ENCODE measurements around the gene PCNX1. TPM values are rescaled to one million over a fixed set of nuclear protein-coding genes. Genes with fewer than 3 reads are reported as not detected.

The PCNX1 gene
- total and polyA plus RNA-seq, 2 of the 4 experiments (the other 2 are of a cell fraction): 15.0 to 43.7 TPM

- CTCF ChIA-PET: no interaction called here
- H2BK120ac ChIP-seq (ENCODE audit: low read depth, low read length): no peak overlapping the region
- peaks cover 2% of the 10 kb centered on the region; the same call in 1 of the 2 replicates for H3K4me1 ChIP-seq (ENCODE audit: control insufficient read depth, insufficient read depth, low read length)
- no peak overlapping the region for H2BK5ac ChIP-seq (ENCODE audit: low read depth, low read length, poor library complexity, severe bottlenecking)
- no peak overlapping the region for H3K23ac ChIP-seq (ENCODE audit: low read depth, low read length)
- peaks cover 14% of the 10 kb centered on the region; the same call in 1 of the 2 replicates for H4K20me1 ChIP-seq (ENCODE audit: insufficient read depth, low read length)
- H3K79me1 ChIP-seq (ENCODE audit: low read depth in 1 of 2, low read length in 2 of 2): peaks cover 4 to 25% of the 10 kb centered on the region in 2 experiments; a peak in 3 of 4 replicates
- H2BK20ac ChIP-seq (ENCODE audit: low read depth, low read length): no peak overlapping the region
- no peaks in the 10 kb centered on the region for H3K27me3 ChIP-seq (ENCODE audit: control insufficient read depth, insufficient read depth, low read length)
- no peak overlapping the region for H4K8ac ChIP-seq (ENCODE audit: low read depth in 2 of 2, low read length in 2 of 2)
- no peak overlapping the region for H2AK9ac ChIP-seq (replicated peaks; ENCODE audit: low read depth, low read length, poor library complexity)
- in situ Hi-C loops (cut with MboI; ENCODE audit: low sequenced_read_pairs) (loop anchor here (5.0 to 25.0 kb wide), 2 partner anchors 149 to 359 kb away; partner anchors contain the start of gene MED6), dilution Hi-C loops (cut with HindIII; ENCODE audit: low sequenced_read_pairs, unreplicated experiment) (no loop called here), intact Hi-C loops (cut with micrococcal nuclease) (loop anchor here (5.0 kb wide), 2 partner anchors 259 to 781 kb away; no protein-coding TSS in a partner anchor)
- WGBS, 2 experiments (ENCODE audit: extremely low coverage in 2 of 2, insufficient read length in 1 of 2): 100% methylated on average over 1 of the region's 2 CpGs; no CpG with 5 or more reads in 1 of the 2 experiments
- POLR2A ChIA-PET (ENCODE audit: unreplicated experiment): no interaction called here
- no peaks in the 10 kb centered on the region for H3K9me3 ChIP-seq (ENCODE audit: control insufficient read depth, insufficient read depth, low read length)
- DNase-seq (no peak), ATAC-seq (ENCODE audit: low read depth) (no peak)
- TF ChIP-seq MAFK (IDR thresholded peaks at IDR 0.05; ENCODE audit: low read depth, low read length): no peak
- TF ChIP-seq ELK1 (IDR thresholded peaks at IDR 0.05; ENCODE audit: borderline replicate concordance, low read depth, low read length): no peak
- no peak for TF ChIP-seq USF2 (IDR thresholded peaks at IDR 0.05; ENCODE audit: low read depth, low read length)
- TF ChIP-seq MAZ (IDR thresholded peaks at IDR 0.05; ENCODE audit: borderline replicate concordance, low read depth, low read length): no peak
- TF ChIP-seq RFX5 (IDR thresholded peaks at IDR 0.05; ENCODE audit: low read depth, low read length): no peak
- no peak for TF ChIP-seq MXI1 (IDR thresholded peaks at IDR 0.05; ENCODE audit: borderline replicate concordance, low read depth, low read length)
- no peak for TF ChIP-seq NFE2L2 (IDR thresholded peaks at IDR 0.05; ENCODE audit: low read depth, low read length)
- TF ChIP-seq SMC3 (IDR thresholded peaks at IDR 0.05; ENCODE audit: low read depth, low read length): no peak
- no peak for TF ChIP-seq RAD21 (IDR thresholded peaks at IDR 0.05; ENCODE audit: low read length)
- TF ChIP-seq CEBPB (IDR thresholded peaks at IDR 0.05; ENCODE audit: low read depth, low read length): no peak
- TF ChIP-seq RCOR1 (IDR thresholded peaks at IDR 0.05; ENCODE audit: insufficient replicate concordance, low read length): no peak
- TF ChIP-seq BHLHE40 (IDR thresholded peaks at IDR 0.05; ENCODE audit: low read depth, low read length): no peak
- no peak for TF ChIP-seq CTCF (conservative IDR thresholded peaks at IDR 0.05; ENCODE audit: low read depth, low read length)
- TF ChIP-seq POLR2A (IDR thresholded peaks at IDR 0.05; ENCODE audit: low read depth, low read length): no peak
- H4K5ac ChIP-seq (ENCODE audit: low read depth, low read length): no peak overlapping the region
- H3K27ac ChIP-seq (ENCODE audit: insufficient read depth, low read length): no peak overlapping the region
- no peak overlapping the region for H2BK15ac ChIP-seq (ENCODE audit: low read depth, low read length)
- H3K56ac ChIP-seq (ENCODE audit: extremely low read depth, insufficient read depth, low read length): no peak overlapping the region
- H3K4me3 ChIP-seq (ENCODE audit: insufficient read depth, low read depth, low read length): no peak overlapping the region
- H3K9me1 ChIP-seq (ENCODE audit: insufficient read depth, low read length): no peaks in the 10 kb centered on the region
- H3K9ac ChIP-seq (ENCODE audit: low read depth, low read length): no peak overlapping the region
- H2AK5ac ChIP-seq (ENCODE audit: low read depth, low read length): no peak overlapping the region
- BruUV-seq (replicated peaks): no TSS peak
- no peak overlapping the region for H3K14ac ChIP-seq (replicated peaks; ENCODE audit: low read depth, low read length)
- H2AFZ ChIP-seq (replicated peaks; ENCODE audit: low read length, poor library complexity): no peak overlapping the region
- H3K36me3 ChIP-seq (ENCODE audit: control insufficient read depth, insufficient read depth, low read length): peaks cover 11% of the 10 kb centered on the region
- H3K4me2 ChIP-seq (ENCODE audit: low read depth, low read length): no peak overlapping the region
- H3K4ac ChIP-seq (ENCODE audit: low read depth, low read length): no peak overlapping the region
- H3K18ac ChIP-seq (ENCODE audit: low read depth, low read length): no peak overlapping the region
- H4K91ac ChIP-seq (ENCODE audit: insufficient read depth, low read depth, low read length): no peak overlapping the region
These were observed 64.3 kb downstream of the PCNX1 start for GRCh38 chr14:70971560-70971959.
